Stimulated activated CD8-positive, alpha-beta memory T cell treated with anti-CD3 and anti-CD28 coated beads, Interleukin-15, amount 100 ng/mL, for 48 hours (primary cell): ENCODE data around the gene TNIK.

Experiments used
- DNase-seq, 2 donors: peaks; one replicate each; pipeline ENCODE4 v3.0.0-alpha.2; 2020; ENCODE audit warnings: low read depth in 2 of 2

The TNIK gene

GRCh38 chr3:171090321-171090720, 369.9 kb downstream of the TNIK start:
- DNase-seq, result no peak

- DNase-seq, result no peak
These were observed 371.0 kb downstream of the TNIK start for GRCh38 chr3:171088964-171089754.

GRCh38 chr3:171088496-171088895, 371.7 kb downstream of the TNIK start:
- DNase-seq, result no peak

DNA sequence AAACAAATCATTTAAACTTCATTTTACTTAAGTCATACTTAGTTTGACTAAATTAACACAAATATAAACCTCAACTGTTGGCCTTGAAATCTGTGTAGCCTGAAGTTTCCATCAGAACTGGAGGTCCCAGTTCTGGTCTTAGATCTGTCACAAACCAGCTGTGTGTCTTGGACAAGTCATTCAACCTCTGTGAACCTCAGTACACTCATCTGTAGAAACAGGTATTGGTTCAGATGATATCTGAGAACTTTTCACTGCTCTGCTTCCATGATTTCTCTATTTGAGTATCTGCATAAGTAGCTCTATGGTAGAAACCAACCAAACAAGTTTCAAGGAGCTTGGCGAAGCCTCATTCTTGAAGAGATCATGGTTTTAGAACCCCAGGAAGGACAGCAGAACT, 373.3 kb downstream of the TNIK start:
- no peak for DNase-seq

GRCh38 chr3:171077261-171077660, 382.9 kb downstream of the TNIK start:
- DNase-seq, result no peak

DNA sequence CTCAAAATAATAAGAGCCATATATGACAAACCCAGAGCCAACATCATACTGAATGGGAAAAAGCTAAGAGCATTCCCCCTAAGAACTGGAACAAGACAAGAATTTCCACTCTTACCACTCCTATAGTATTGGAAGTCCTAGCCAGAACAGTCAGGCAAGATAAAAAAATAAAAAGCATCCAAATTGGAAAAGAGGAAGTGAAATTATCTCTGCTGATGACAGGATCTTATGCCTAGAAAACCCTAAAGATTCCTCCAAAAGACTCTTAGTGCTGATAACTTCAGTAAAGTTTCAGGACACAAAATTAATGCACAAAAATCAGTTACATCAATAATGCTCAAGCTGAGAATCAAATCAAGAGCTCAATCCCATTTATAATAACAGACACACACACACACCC, 387.8 kb downstream of the TNIK start:
- no peak for DNase-seq

GRCh38 chr3:171068658-171069057, 391.5 kb downstream of the TNIK start:
- no peak for DNase-seq

DNA sequence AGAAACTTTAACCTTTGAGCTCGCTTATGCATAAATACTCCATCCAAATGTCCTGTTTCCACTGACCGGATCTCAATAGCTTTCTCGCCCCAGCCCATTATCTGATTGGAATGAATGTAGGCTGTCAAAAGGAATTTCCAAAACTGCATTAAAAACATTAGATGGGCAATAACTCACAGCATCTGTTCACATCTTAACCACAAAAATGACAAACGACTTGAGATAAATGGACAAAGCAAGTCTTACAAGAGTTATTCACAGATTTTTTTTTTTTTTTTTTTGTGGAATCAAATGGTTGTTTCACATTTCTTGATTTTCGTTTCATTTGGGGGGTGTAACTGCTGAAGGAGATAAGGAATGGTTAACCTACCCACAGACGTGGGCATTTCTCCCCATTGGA, 394.0 kb downstream of the TNIK start:
- no peak for DNase-seq

GRCh38 chr3:171065732-171066131, 394.5 kb downstream of the TNIK start:
- DNase-seq, result no peak

GRCh38 chr3:171064461-171064860, 395.7 kb downstream of the TNIK start:
- no peak for DNase-seq

- DNase-seq, result no peak
These were observed 398.5 kb downstream of the TNIK start for GRCh38 chr3:171061749-171062148.

DNA sequence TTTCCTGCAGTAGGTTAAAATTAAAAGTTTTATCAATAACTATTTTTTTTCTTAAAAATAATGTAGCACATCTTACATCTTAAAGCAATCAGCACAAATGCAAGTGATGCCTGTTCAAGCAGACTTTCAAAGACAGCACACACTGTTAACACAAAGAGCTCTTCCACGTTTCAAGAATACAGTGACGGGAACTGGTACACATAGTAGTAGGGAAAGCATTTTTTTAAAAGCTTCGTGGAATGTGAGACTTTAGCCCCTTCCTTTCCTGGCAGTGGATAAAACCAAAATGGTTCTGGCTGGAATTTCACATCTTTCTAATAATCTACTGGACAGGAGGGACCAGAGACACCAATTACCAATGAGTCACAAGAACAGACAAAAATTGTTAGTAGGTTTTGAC, 400.2 kb downstream of the TNIK start:
- no peak for DNase-seq

- no peak for DNase-seq
These were observed 401.2 kb downstream of the TNIK start for GRCh38 chr3:171058873-171059603.

GRCh38 chr3:171058058-171058457, 402.1 kb downstream of the TNIK start:
- no peak for DNase-seq

GRCh38 chr3:171057072-171057471, 403.1 kb downstream of the TNIK start:
- DNase-seq, result no peak

DNA sequence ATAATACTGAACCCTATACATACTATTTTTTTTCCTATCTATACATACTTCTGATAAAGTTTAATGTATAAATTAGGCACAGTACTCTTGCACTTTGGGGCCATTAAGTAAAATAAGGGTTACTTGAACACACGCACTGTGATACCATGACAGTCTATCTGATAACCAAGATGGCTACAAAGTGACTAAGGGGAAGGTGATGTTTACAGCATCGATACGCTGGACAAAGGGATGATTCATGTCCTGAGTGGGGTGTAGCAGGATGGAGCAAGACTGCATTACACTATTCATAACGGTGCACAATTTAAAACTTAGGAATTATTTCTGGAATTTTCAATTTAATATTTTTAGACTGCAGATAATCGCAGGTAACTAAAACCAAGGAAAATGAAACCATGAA, 403.7 kb downstream of the TNIK start:
- DNase-seq, result no peak

GRCh38 chr3:171055336-171056178, 404.6 kb downstream of the TNIK start:
- DNase-seq, result no peak

- DNase-seq, result no peak
These were observed 405.3 kb downstream of the TNIK start for GRCh38 chr3:171054921-171055320.

DNA sequence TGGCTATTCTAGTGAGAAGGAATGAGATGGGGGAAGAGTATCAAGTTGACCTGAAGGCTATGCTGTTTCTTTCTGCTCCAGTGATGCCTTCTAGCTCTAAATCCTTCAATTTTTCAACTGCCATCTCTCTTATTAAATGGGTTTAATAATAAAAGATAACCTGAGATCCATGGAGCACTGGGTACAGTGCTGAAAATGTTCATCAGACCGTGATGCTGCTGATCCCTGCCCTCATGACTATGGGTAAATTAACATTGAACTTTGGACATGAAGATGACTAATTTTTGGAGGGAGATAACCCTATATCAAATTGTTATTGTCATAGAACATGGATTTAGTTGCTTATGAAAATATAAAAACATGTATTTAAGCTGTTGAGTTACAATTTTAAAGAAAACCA, 406.0 kb downstream of the TNIK start:
- DNase-seq, result no peak

DNA sequence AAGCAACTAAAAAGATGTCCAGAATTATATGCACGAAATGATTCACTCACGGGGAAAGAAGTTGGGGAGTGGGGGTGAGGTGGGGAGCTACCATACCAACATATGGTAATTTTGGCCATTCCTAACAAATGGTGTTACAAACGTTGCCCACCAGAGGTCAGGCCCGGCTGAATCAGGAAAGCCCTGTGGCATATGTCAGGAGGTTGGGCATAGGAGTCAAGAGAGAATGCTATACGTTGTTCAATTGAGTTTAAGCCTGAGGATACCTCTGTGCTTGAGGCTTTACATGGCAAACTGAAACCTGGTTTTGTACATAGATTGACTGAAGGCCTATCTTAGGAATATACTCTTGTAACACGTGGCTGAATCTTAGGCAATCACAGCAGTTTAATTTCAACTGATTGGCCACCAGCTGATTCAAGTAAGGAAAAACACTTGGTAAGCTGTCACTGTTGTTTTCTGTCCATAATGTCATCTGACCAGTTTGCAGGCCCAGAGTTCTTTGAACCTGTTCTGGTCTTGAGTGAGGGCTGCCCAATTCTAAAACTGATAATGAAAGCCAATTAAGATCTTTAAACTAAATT, 410.3 kb downstream of the TNIK start:
- peak in 1 of 2 donors; percentile 8 for DNase-seq

DNA sequence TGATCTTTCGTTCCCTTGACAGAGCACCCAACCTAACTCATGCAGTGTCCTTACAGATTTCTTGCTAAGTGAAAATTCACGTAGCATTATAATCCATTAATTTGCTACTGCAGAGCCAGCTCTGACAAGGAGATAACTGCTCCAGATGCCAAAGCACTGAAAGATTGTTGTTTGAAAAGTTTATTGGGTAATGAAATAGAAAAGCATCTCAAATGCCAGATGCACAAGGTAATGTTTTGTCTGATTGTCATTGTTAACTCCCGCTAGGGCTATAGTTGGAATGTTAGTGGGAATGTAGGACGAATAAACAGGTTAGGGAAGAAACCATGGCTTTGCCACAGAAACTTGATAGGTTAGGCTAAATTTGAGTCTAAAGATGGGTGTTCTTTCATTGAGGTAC, 413.4 kb downstream of the TNIK start:
- no peak for DNase-seq
